HepG2 (cell line): ENCODE measurements around the gene JMJD4. TPM values are rescaled to one million over a fixed set of nuclear protein-coding genes. Genes with fewer than 3 reads are reported as not detected.

Source experiments
- AHDC1 ChIP-seq: sonication (generic); formaldehyde crosslinking; IDR thresholded peaks from 2 replicates; pipeline ENCODE4 v1.5.1; 2020; ENCODE audit warnings: mild to moderate bottlenecking, missing genetic modification reagents, borderline replicate concordance
- ATF1 ChIP-seq: IDR thresholded peaks from 2 replicates; pipeline ENCODE4 v1.6.1; 2016; ENCODE audit warnings: mild to moderate bottlenecking, control low read depth
- CREB1 ChIP-seq, 2 experiments: fragments of 450-650 bp in 1 of 2; IDR thresholded peaks; 2 replicates each; pipeline ENCODE4 v1.6.1; 2016 to 2017; ENCODE audit warnings: control low read depth in 1 of 2, mild to moderate bottlenecking in 1 of 2, missing compliant biosample characterization in 1 of 2, missing genetic modification characterization in 1 of 2
- SNAPC5 ChIP-seq: sonication (generic); formaldehyde crosslinking; IDR thresholded peaks from 2 replicates; pipeline ENCODE4 v1.8.1; 2023; ENCODE audit warnings: mild to moderate bottlenecking, missing genetic modification reagents, borderline replicate concordance
- ZBTB39 ChIP-seq: sonication (generic); formaldehyde crosslinking; IDR thresholded peaks from 2 replicates; pipeline ENCODE4 v1.5.0; 2020; ENCODE audit warnings: missing genetic modification reagents
- ZBTB40 ChIP-seq, 2 experiments: fragments of 450-650 bp in 1 of 2; sonication (generic) in 1 of 2; formaldehyde crosslinking in 1 of 2; IDR thresholded peaks; 2 replicates each; pipeline versions ENCODE4 v1.6.1 to v1.8.0; 2016 to 2022; ENCODE audit warnings: antibody characterized with exemption in 1 of 2, mild to moderate bottlenecking in 1 of 2, missing genetic modification reagents in 1 of 2
- ZNF136 ChIP-seq: sonication (generic); formaldehyde crosslinking; IDR thresholded peaks from 2 replicates; pipeline ENCODE4 v1.8.1; 2022; ENCODE audit warnings: low read depth, mild to moderate bottlenecking, moderate library complexity, missing genetic modification reagents
- ZSCAN9 ChIP-seq: IDR thresholded peaks from 2 replicates; pipeline ENCODE4 v1.6.1; 2016; ENCODE audit warnings: borderline replicate concordance
- polyA plus RNA-seq, 8 experiments: library from polyadenylated mRNA; depleted of rRNA in 3 of 8; stranded (reverse) in 7 of 8; unstranded in 1 of 8; fragments of >200 nt; fragmentation: Illumina TruSeq in 4 of 8; extraction: Trizol in 4 of 8; gene quantifications; 2 replicates each; pipeline versions ENCODE4 v1.2.1 to v1.2.3, GENCODE V29; 2011 to 2016; ENCODE audit warnings: low read depth in 4 of 8, missing spikeins in 1 of 8, mixed read lengths in 1 of 8; ENCODE audit not compliant: insufficient read depth in 1 of 8
- total RNA-seq, 5 experiments: library from RNA; depleted of rRNA; stranded (reverse); fragments of >200 nt; fragmentation: Illumina TruSeq; extraction: Trizol; gene quantifications; 2 replicates each; pipeline ENCODE4 v1.2.3, GENCODE V29; 2016; ENCODE audit warnings: low read depth in 1 of 5
- TF ChIP-seq, protein P1 (sequence below): fragments of 450-650 bp; IDR thresholded peaks from 2 replicates; pipeline ENCODE4 v1.6.1; 2016

JMJD4 gene
- total and polyA plus RNA-seq, 2 of the 13 experiments (the other 11 are each of a cell fraction or from before 2014, with no cell fraction given): 10.2 to 29.0 TPM

- TF ChIP-seq, protein P1, sequence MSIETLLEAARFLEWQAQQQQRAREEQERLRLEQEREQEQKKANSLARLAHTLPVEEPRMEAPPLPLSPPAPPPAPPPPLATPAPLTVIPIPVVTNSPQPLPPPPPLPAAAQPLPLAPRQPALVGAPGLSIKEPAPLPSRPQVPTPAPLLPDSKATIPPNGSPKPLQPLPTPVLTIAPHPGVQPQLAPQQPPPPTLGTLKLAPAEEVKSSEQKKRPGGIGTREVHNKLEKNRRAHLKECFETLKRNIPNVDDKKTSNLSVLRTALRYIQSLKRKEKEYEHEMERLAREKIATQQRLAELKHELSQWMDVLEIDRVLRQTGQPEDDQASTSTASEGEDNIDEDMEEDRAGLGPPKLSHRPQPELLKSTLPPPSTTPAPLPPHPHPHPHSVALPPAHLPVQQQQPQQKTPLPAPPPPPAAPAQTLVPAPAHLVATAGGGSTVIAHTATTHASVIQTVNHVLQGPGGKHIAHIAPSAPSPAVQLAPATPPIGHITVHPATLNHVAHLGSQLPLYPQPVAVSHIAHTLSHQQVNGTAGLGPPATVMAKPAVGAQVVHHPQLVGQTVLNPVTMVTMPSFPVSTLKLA: no peak
- TF ChIP-seq ZNF136 (CRISPR knock-in tag): no peak
- no peak for TF ChIP-seq CREB1 (IDR thresholded peaks at IDR 0.05)
- TF ChIP-seq CREB1 (CRISPR knock-in tag; IDR thresholded peaks at IDR 0.05): no peak
- no peak for TF ChIP-seq ZSCAN9 (CRISPR knock-in tag)
- TF ChIP-seq SNAPC5: no peak
- TF ChIP-seq ATF1 (CRISPR knock-in tag): no peak
- no peak for TF ChIP-seq ZBTB40 (IDR thresholded peaks at IDR 0.05)
- TF ChIP-seq ZBTB40 (CRISPR knock-in tag; IDR thresholded peaks at IDR 0.05): no peak
- TF ChIP-seq ZBTB39 (CRISPR knock-in tag): no peak
- TF ChIP-seq AHDC1: no peak
Measured at GRCh38 chr1:227768125-227768439, 33.0 kb upstream of the JMJD4 start (continued).
